HL-60 (cell line): ENCODE measurements around the gene SCIMP.

Experiments used
- DNase-seq, 2 experiments: peaks; one replicate each; pipeline ENCODE4 v3.0.0-alpha.2; 2010 to 2020; ENCODE audit warnings: low read depth in 1 of 2, low spot score in 1 of 2
- H3K27ac ChIP-seq: fragments of 250-450 bp; sonication (Bioruptor Pico); replicated peaks from 2 replicates; pipeline ENCODE4 v1.5.1; 2020; ENCODE audit warnings: mild to moderate bottlenecking, moderate library complexity
- H3K27me3 ChIP-seq: fragments of 250-450 bp; sonication (Bioruptor Pico); 2 replicates; pipeline ENCODE4 v1.5.1; 2021; ENCODE audit warnings: mild to moderate bottlenecking, moderate library complexity; ENCODE audit not compliant: insufficient read depth, poor library complexity, severe bottlenecking
- H3K4me3 ChIP-seq: replicated peaks from 2 replicates; pipeline ENCODE4 v1.5.1; 2011; ENCODE audit warnings: mild to moderate bottlenecking, control low read depth, low read length; ENCODE audit not compliant: insufficient read depth
- CTCF ChIP-seq: IDR thresholded peaks from one replicate; pipeline ENCODE4 v1.5.1; 2011; ENCODE audit warnings: low read length, control low read depth, inconsistent platforms; ENCODE audit not compliant: insufficient read depth
- GABPA ChIP-seq: IDR thresholded peaks from 2 replicates; pipeline ENCODE4 v1.6.1; 2012; ENCODE audit warnings: low read depth
- POLR2AphosphoS5 ChIP-seq: IDR thresholded peaks from 2 replicates; pipeline ENCODE4 v1.6.1; 2012; ENCODE audit warnings: low read depth
- REST ChIP-seq: IDR thresholded peaks from 2 replicates; pipeline ENCODE4 v1.6.1; 2012; ENCODE audit warnings: low read depth; ENCODE audit not compliant: insufficient replicate concordance
- SPI1 ChIP-seq: IDR thresholded peaks from 2 replicates; pipeline ENCODE4 v1.6.1; 2012; ENCODE audit warnings: low read depth, mild to moderate bottlenecking, borderline replicate concordance

SCIMP gene

GRCh38 chr17:5264893-5265292, 30.2 kb upstream of the SCIMP start:
- Histone ChIP-seq H3K27ac (no peak overlapping the region), H3K4me3 (no peak overlapping the region), H3K27me3 (no peaks in the 10 kb centered on the region)
- no peak for TF ChIP-seq CTCF
- TF ChIP-seq SPI1: peak; percentile 39; the same call in 1 of the 2 replicates
- DNase-seq: no peak

- no peak overlapping the region for H3K27ac ChIP-seq
- no peaks in the 10 kb centered on the region for H3K27me3 ChIP-seq
- DNase-seq: no peak
- H3K4me3 ChIP-seq: no peak overlapping the region
- no peak for TF ChIP-seq CTCF
- no peak for TF ChIP-seq SPI1
- TF ChIP-seq GABPA: no peak
- TF ChIP-seq REST: no peak
- TF ChIP-seq POLR2AphosphoS5: no peak
These were observed 28.8 kb upstream of the SCIMP start for GRCh38 chr17:5263441-5263840.

GRCh38 chr17:5262416-5262991, 27.8 kb upstream of the SCIMP start:
- no peak overlapping the region for H3K4me3 ChIP-seq
- no peak for DNase-seq
- no peak overlapping the region for H3K27ac ChIP-seq
- TF ChIP-seq REST: no peak
- no peak for TF ChIP-seq CTCF
- TF ChIP-seq SPI1: no peak
- no peak for TF ChIP-seq POLR2AphosphoS5
- TF ChIP-seq GABPA: no peak
- H3K27me3 ChIP-seq: no peaks in the 10 kb centered on the region

- no peak overlapping the region for H3K4me3 ChIP-seq
- DNase-seq: no peak
- TF ChIP-seq REST: no peak
- TF ChIP-seq GABPA: no peak
- no peak for TF ChIP-seq SPI1
- TF ChIP-seq CTCF: no peak
- no peak for TF ChIP-seq POLR2AphosphoS5
- no peak overlapping the region for H3K27ac ChIP-seq
- H3K27me3 ChIP-seq: no peaks in the 10 kb centered on the region
These were observed 25.9 kb upstream of the SCIMP start for GRCh38 chr17:5260542-5260941.
